Heart right ventricle (tissue), 16 donors: ENCODE results near the gene CORIN. TPM values are rescaled to one million over a fixed set of nuclear protein-coding genes. Genes with fewer than 3 reads are reported as not detected.

Source experiments
- ATAC-seq, 8 donors: fragments of 200-7000 bp; cut with Tn5 transposase; one replicate each; pipeline ENCODE4 v1.9.1; 2020; ENCODE audit warnings: mild to moderate bottlenecking in 8 of 8, moderate library complexity in 8 of 8, moderate number of reproducible peaks in 1 of 8
- DNase-seq, 2 donors: peaks; one replicate each; pipeline ENCODE4 v3.0.0-alpha.2; 2020
- H3K27ac ChIP-seq, 10 donors: fragments of 200-600 bp; sonication (generic) in 2 of 10; one replicate each; pipeline versions ENCODE4 v1.5.0 to v1.8.0; 2020 to 2022; ENCODE audit warnings: mild to moderate bottlenecking in 3 of 10
- H3K27me3 ChIP-seq, 7 donors: fragments of 200-600 bp; one replicate each; pipeline ENCODE4 v1.8.0; 2021 to 2022; ENCODE audit warnings: mild to moderate bottlenecking in 2 of 7
- H3K36me3 ChIP-seq, 9 donors: fragments of 200-600 bp; sonication (generic) in 1 of 9; one replicate each; pipeline versions ENCODE4 v1.5.0 to v1.8.0; 2020 to 2022; ENCODE audit warnings: mild to moderate bottlenecking in 2 of 9
- H3K4me1 ChIP-seq, 9 donors: fragments of 200-600 bp; sonication (generic) in 1 of 9; one replicate each; pipeline versions ENCODE4 v1.5.0 to v1.8.0; 2020 to 2022; ENCODE audit warnings: mild to moderate bottlenecking in 4 of 9
- H3K4me3 ChIP-seq, 10 donors: fragments of 200-600 bp; sonication (generic) in 2 of 10; one replicate each; pipeline versions ENCODE4 v1.5.0 to v1.8.0; 2020 to 2022; ENCODE audit warnings: mild to moderate bottlenecking in 7 of 10, moderate library complexity in 2 of 10
- H3K9me3 ChIP-seq, 11 donors: fragments of 200-600 bp in 10 of 11; sonication (generic) in 2 of 11; one replicate each; pipeline versions ENCODE4 v1.5.0 to v1.8.0; 2013 to 2022; ENCODE audit warnings: mild to moderate bottlenecking in 2 of 11, control low read depth in 1 of 11, moderate library complexity in 1 of 11
- CTCF ChIP-seq, 9 donors: fragments of 200-600 bp; sonication (generic) in 2 of 9; IDR thresholded peaks; one replicate each; pipeline versions ENCODE4 v1.5.0 to v1.8.0; 2021 to 2022; ENCODE audit warnings: antibody characterized with exemption in 9 of 9, mild to moderate bottlenecking in 5 of 9, moderate library complexity in 1 of 9
- WGBS, 2 donors: extraction: QIAGEN DNeasy Blood & Tissue Kit; methylation state at CpG; one replicate each; pipeline ENCODE4 v1.1.7; 2013; ENCODE audit warnings: inconsistent platforms in 1 of 2; 5-methylcytosine and 5-hydroxymethylcytosine counted together
- intact Hi-C, 10 donors: fragments of 100-400 bp; cut with DNase I; formaldehyde crosslinking; loops; one replicate each; pipeline versions ENCODE4 v1.11.1 to v1.14.2; 2022
- polyA plus RNA-seq, 2 donors: library from polyadenylated mRNA; stranded (reverse); fragments of 200-250 nt; gene quantifications; one replicate each; pipeline ENCODE4 v1.2.3, GENCODE V29; 2013
- total RNA-seq, 10 donors: library from RNA; stranded (reverse); fragmentation: NEBNext Ultra II Directional in 3 of 10; extraction: Animal tissue kit (Norgen Biotek cat#: 25700) in 3 of 10; gene quantifications; one replicate each; pipeline versions ENCODE4 v1.2.1 to v1.2.4, GENCODE V29; 2021 to 2023
- donor health status: Arrhythmogenic right ventricular cardiomyopathy.
- donor health status: ischemic (EF 13 %, LVEDD 7.1; RV severe dilation, severe dysfunction).
- donor health status: healthy with polysubstance abuse.
- donor health status: DM: no; HTN: yes; CAD: no.
- donor health status: DM: no; HTN: no; CAD: no.
- donor health status: ischemic (EF 25% LVEDD 6.9; RV normal size, moderate dysfunction).
- donor health status: ischemic (EF 25% LVEDD 5.7; RV mildly dilated, moderate dysfunction).
- donor health status: healthy.
- donor health status: DM: yes; HTN: yes; CAD: no.
- donor health status: Ischemic cardiomyopathy.
- donor health status: ischemic (EF 35%, LVEDD 5.7; RV mildly dilated, moderate dysfunction).
- donor health status: nonischemic (EF 11% LVEDD 7.7; RV severe dilation, severe dysfunction).
- donor health status: DM: yes; HTN: yes; CAD: no.
- donor health status: PGD.
- donor health status: ischemic (EF 29% LVEDD 5.4; RV normal size, mild dysfunction).
- donor health status: nonischemic (EF 23%, LVEDD 6.1; RV moderate dilation, normal function).

The CORIN gene
- total and polyA plus RNA-seq, 12 donors: 8.4 to 159 (median 70.2) TPM

GRCh38 chr4:47647029-47647428 is 190.8 kb downstream of the CORIN start:
- Histone ChIP-seq H3K36me3 (no peaks in the 10 kb centered on the region), H3K27ac (peak overlapping the region in 3 of 10 donors; percentile 3 to 19 (median 11)), H3K4me1 (peaks cover 0 to 19% (median 0%) of the 10 kb centered on the region in 9 donors), H3K27me3 (no peaks in the 10 kb centered on the region), H3K9me3 (no peaks in the 10 kb centered on the region), H3K4me3 (no peak overlapping the region)
- no peak for TF ChIP-seq CTCF (IDR thresholded peaks at IDR 0.05)
- WGBS, 2 donors: 69 to 70% methylated on average over 3 of the region's 3 CpGs
- ATAC-seq (peak in 5 of 8 donors; percentile 24 to 67 (median 51)), DNase-seq (no peak)
- intact Hi-C loops: no loop called here

GRCh38 chr4:47646372-47646771 is 191.5 kb downstream of the CORIN start:
- Histone ChIP-seq H3K4me3 (no peak overlapping the region), H3K36me3 (no peaks in the 10 kb centered on the region), H3K4me1 (peaks cover 0 to 22% (median 0%) of the 10 kb centered on the region in 9 donors), H3K9me3 (no peaks in the 10 kb centered on the region), H3K27me3 (no peaks in the 10 kb centered on the region), H3K27ac (peak overlapping the region in 1 of 10 donors; percentile 3)
- ATAC-seq: no peak
- intact Hi-C loops: no loop called here
- DNase-seq: no peak
- TF ChIP-seq CTCF (IDR thresholded peaks at IDR 0.05): no peak
- 62 to 70% methylated on average over 3 of the region's 3 CpGs for WGBS, 2 donors

GRCh38 chr4:47643845-47644244 is 194.0 kb downstream of the CORIN start:
- H3K36me3 ChIP-seq: peaks cover 0 to 7% (median 0%) of the 10 kb centered on the region in 9 donors
- no peak overlapping the region for H3K4me3 ChIP-seq
- TF ChIP-seq CTCF (IDR thresholded peaks at IDR 0.05): no peak
- H3K9me3 ChIP-seq: no peaks in the 10 kb centered on the region
- intact Hi-C loops: no loop called here
- H3K27me3 ChIP-seq: no peaks in the 10 kb centered on the region
- ATAC-seq (no peak), DNase-seq (no peak)
- WGBS, 2 donors: 78 to 79% methylated on average over 6 of the region's 6 CpGs
- H3K4me1 ChIP-seq: peaks cover 0 to 19% (median 0%) of the 10 kb centered on the region in 9 donors
- H3K27ac ChIP-seq: no peak overlapping the region

- H3K27ac ChIP-seq: no peak overlapping the region
- intact Hi-C loops: no loop called here
- H3K36me3 ChIP-seq: peaks cover 0 to 7% (median 0%) of the 10 kb centered on the region in 9 donors
- ATAC-seq (no peak), DNase-seq (no peak)
- 76 to 78% methylated on average over 7 of the region's 7 CpGs for WGBS, 2 donors
- no peak overlapping the region for H3K4me3 ChIP-seq
- no peaks in the 10 kb centered on the region for H3K27me3 ChIP-seq
- no peaks in the 10 kb centered on the region for H3K9me3 ChIP-seq
- H3K4me1 ChIP-seq: peaks cover 0 to 19% (median 0%) of the 10 kb centered on the region in 9 donors
- no peak for TF ChIP-seq CTCF (IDR thresholded peaks at IDR 0.05)
These were observed 194.7 kb downstream of the CORIN start for GRCh38 chr4:47642985-47643760.
